H1 (cell line): ENCODE measurements around the gene TRIM44. TPM values are rescaled to one million over a fixed set of nuclear protein-coding genes. Genes with fewer than 3 reads are reported as not detected.
A peak's percentile ranks its signal among the peaks of the same experiment; 100 is the strongest.

Experiments used
- CTCF ChIA-PET: fragments of 300-600 bp; sonication (Branson Sonifier 250); formaldehyde crosslinking; loops from one replicate; lab custom pipeline; 2021; ENCODE audit not compliant: partially characterized antibody; lab: Charles Lee
- POLR2A ChIA-PET: fragments of 300-600 bp; sonication (Branson Sonifier 250); formaldehyde crosslinking; loops from one replicate; lab custom pipeline; 2021; ENCODE audit warnings: inconsistent platforms; ENCODE audit not compliant: partially characterized antibody; lab: Charles Lee
- DNase-seq, 2 experiments: peaks; one replicate each; pipeline versions ENCODE4 v3.0.0 to v3.0.0-alpha.2; 2010 to 2022; ENCODE audit warnings: low spot score in 2 of 2, low read depth in 1 of 2, mixed read lengths in 1 of 2
- FAIRE-seq: peaks from 2 replicates; lab custom pipeline; 2011; peaks lifted over from hg19 to GRCh38; lab: Jason Lieb, UNC
- H2AFZ ChIP-seq: 2 replicates; pipeline ENCODE4 v1.8.1; 2012; ENCODE audit warnings: low read length, inconsistent platforms
- H2AK5ac ChIP-seq: 2 replicates; pipeline ENCODE4 v1.6.1; 2013; ENCODE audit warnings: low read depth, low read length
- H2BK120ac ChIP-seq: replicated peaks from 2 replicates; pipeline ENCODE3; 2013; ENCODE audit warnings: low read depth, low read length, inconsistent platforms
- H2BK12ac ChIP-seq: 2 replicates; pipeline ENCODE4 v1.6.1; 2013; ENCODE audit warnings: low read depth, low read length
- H2BK15ac ChIP-seq: 2 replicates; pipeline ENCODE4 v1.6.1; 2013; ENCODE audit warnings: low read length
- H2BK20ac ChIP-seq: 2 replicates; pipeline ENCODE4 v1.6.1; 2013; ENCODE audit warnings: low read length
- H2BK5ac ChIP-seq: 2 replicates; pipeline ENCODE4 v1.6.1; 2013; ENCODE audit warnings: low read depth, low read length
- H3K14ac ChIP-seq: 2 replicates; pipeline ENCODE4 v1.6.1; 2013; ENCODE audit warnings: inconsistent platforms; ENCODE audit not compliant: insufficient read length
- H3K18ac ChIP-seq: 2 replicates; pipeline ENCODE4 v1.6.1; 2013; ENCODE audit warnings: low read length; ENCODE audit errors: extremely low read depth
- H3K23ac ChIP-seq: 2 replicates; pipeline ENCODE4 v1.6.1; 2013; ENCODE audit warnings: inconsistent platforms; ENCODE audit not compliant: insufficient read length
- H3K23me2 ChIP-seq: 2 replicates; pipeline ENCODE4 v1.6.1; 2013; ENCODE audit warnings: low read depth, low read length
- H3K27ac ChIP-seq: 2 replicates; pipeline ENCODE4 v1.6.1; 2011; ENCODE audit warnings: low read depth, low read length, inconsistent platforms
- H3K27me3 ChIP-seq, 4 experiments: replicated peaks in 1 of 4; 1 replicate in 1 of 4; 2 replicates in 3 of 4; pipeline versions ENCODE4 v1.6.1 to v1.8.1; 2011 to 2013; ENCODE audit warnings: low read length in 3 of 4, mild to moderate bottlenecking in 3 of 4, inconsistent platforms in 2 of 4, mixed read lengths in 2 of 4, moderate library complexity in 1 of 4; ENCODE audit not compliant: control insufficient read depth in 3 of 4, insufficient read depth in 3 of 4; ENCODE audit errors: extremely low read depth in 1 of 4
- H3K36me3 ChIP-seq, 4 experiments: 2 replicates each; pipeline versions ENCODE4 v1.6.1 to v1.8.1; 2011 to 2013; ENCODE audit warnings: mild to moderate bottlenecking in 4 of 4, low read length in 3 of 4, moderate library complexity in 2 of 4, control low read depth in 1 of 4, inconsistent platforms in 1 of 4; ENCODE audit not compliant: insufficient read depth in 4 of 4, control insufficient read depth in 2 of 4
- H3K4ac ChIP-seq: replicated peaks from 2 replicates; pipeline ENCODE3; 2013; ENCODE audit warnings: low read length, low read depth, mixed read lengths, inconsistent platforms; ENCODE audit not compliant: insufficient read length
- H3K4me1 ChIP-seq, 4 experiments: replicated peaks in 1 of 4; 1 replicate in 1 of 4; 2 replicates in 3 of 4; pipeline versions ENCODE4 v1.6.1 to v1.8.1; 2011 to 2013; ENCODE audit warnings: low read length in 3 of 4, inconsistent platforms in 2 of 4, mixed read lengths in 1 of 4; ENCODE audit not compliant: insufficient read depth in 4 of 4, control insufficient read depth in 3 of 4
- H3K4me2 ChIP-seq, 2 experiments: 2 replicates each; pipeline versions ENCODE4 v1.6.1 to v1.8.1; 2011 to 2013; ENCODE audit warnings: low read depth in 2 of 2, low read length in 2 of 2, control low read depth in 1 of 2, inconsistent platforms in 1 of 2, mild to moderate bottlenecking in 1 of 2; ENCODE audit not compliant: insufficient read depth in 1 of 2
- H3K4me3 ChIP-seq, 4 experiments: fragments of 200-600, 300-600 bp in 1 of 4; sonication (generic), shearing (Covaris generic), sonication (Bioruptor Twin) in 1 of 4; 2 replicates each; pipeline versions ENCODE4 v1.5.1 to v1.8.1; 2011 to 2016; ENCODE audit warnings: low read length in 4 of 4, low read depth in 3 of 4, control low read depth in 2 of 4, inconsistent platforms in 2 of 4, mild to moderate bottlenecking in 2 of 4, mixed read lengths in 1 of 4, moderate library complexity in 1 of 4; ENCODE audit not compliant: insufficient read depth in 2 of 4; ENCODE audit errors: extremely low read depth in 1 of 4
- H3K56ac ChIP-seq: replicated peaks from 2 replicates; pipeline ENCODE3; 2013; ENCODE audit warnings: low read depth, mild to moderate bottlenecking, mixed read lengths, low read length, inconsistent platforms; ENCODE audit not compliant: insufficient read length
- H3K79me1 ChIP-seq: 2 replicates; pipeline ENCODE4 v1.6.1; 2013; ENCODE audit warnings: low read depth, low read length, control low read depth
- H3K79me2 ChIP-seq, 2 experiments: 2 replicates each; pipeline versions ENCODE4 v1.6.1 to v1.8.1; 2012 to 2013; ENCODE audit warnings: low read length in 2 of 2, mild to moderate bottlenecking in 2 of 2, inconsistent platforms in 1 of 2; ENCODE audit not compliant: insufficient read depth in 2 of 2, control insufficient read depth in 1 of 2
- H3K9ac ChIP-seq, 4 experiments: replicated peaks in 1 of 4; 1 replicate in 1 of 4; 2 replicates in 3 of 4; pipeline versions ENCODE4 v1.6.1 to v1.8.1; 2011 to 2013; ENCODE audit warnings: low read depth in 3 of 4, low read length in 3 of 4, control low read depth in 2 of 4, mild to moderate bottlenecking in 2 of 4, moderate library complexity in 2 of 4, inconsistent platforms in 1 of 4; ENCODE audit errors: extremely low read depth in 1 of 4
- H3K9me3 ChIP-seq, 2 experiments: 2 replicates each; pipeline versions ENCODE4 v1.6.1 to v1.8.1; 2012 to 2013; ENCODE audit warnings: mild to moderate bottlenecking in 2 of 2, moderate library complexity in 2 of 2, control low read depth in 1 of 2, inconsistent platforms in 1 of 2, low read depth in 1 of 2, low read length in 1 of 2, mixed read lengths in 1 of 2; ENCODE audit not compliant: insufficient read depth in 2 of 2
- H4K20me1 ChIP-seq, 2 experiments: replicated peaks in 1 of 2; 2 replicates each; pipeline versions ENCODE3 to v1.8.1; 2011 to 2013; ENCODE audit warnings: inconsistent platforms in 2 of 2, low read length in 2 of 2, mild to moderate bottlenecking in 1 of 2; ENCODE audit not compliant: insufficient read depth in 2 of 2, control insufficient read depth in 1 of 2
- H4K5ac ChIP-seq: 2 replicates; pipeline ENCODE4 v1.6.1; 2013; ENCODE audit warnings: low read length, low read depth, mixed read lengths, inconsistent platforms; ENCODE audit not compliant: insufficient read length
- H4K8ac ChIP-seq: 2 replicates; pipeline ENCODE4 v1.8.0; 2013; ENCODE audit warnings: mild to moderate bottlenecking, moderate library complexity, low read length, inconsistent platforms; ENCODE audit not compliant: insufficient read depth; ENCODE audit errors: extremely low read depth
- H4K91ac ChIP-seq: replicated peaks from 2 replicates; pipeline ENCODE3; 2013; ENCODE audit warnings: low read length, mixed read lengths, inconsistent platforms; ENCODE audit not compliant: insufficient read length
- CBX5 ChIP-seq: fragments of 300-800, 300-1000 bp; sonication (generic); IDR thresholded peaks from 2 replicates; pipeline ENCODE4 v1.7.1; 2016; ENCODE audit warnings: antibody characterized with exemption, low read length, low read depth
- CREB1 ChIP-seq: IDR thresholded peaks from 2 replicates; pipeline ENCODE4 v1.6.1; 2012; ENCODE audit warnings: inconsistent platforms
- E2F6 ChIP-seq: IDR thresholded peaks from 2 replicates; pipeline ENCODE4 v1.6.1; 2012; ENCODE audit warnings: inconsistent platforms
- KDM4A ChIP-seq: IDR thresholded peaks from one replicate; pipeline ENCODE4 v1.7.1; 2012; ENCODE audit warnings: low read depth, mild to moderate bottlenecking, moderate library complexity, low read length, inconsistent platforms; ENCODE audit not compliant: severe bottlenecking
- NANOG ChIP-seq: IDR thresholded peaks from 2 replicates; pipeline ENCODE4 v1.6.1; 2011; ENCODE audit warnings: low read length, low read depth, mild to moderate bottlenecking, inconsistent platforms; ENCODE audit not compliant: insufficient read depth, poor library complexity, severe bottlenecking
- SIN3A ChIP-seq, 2 experiments: IDR thresholded peaks in 1 of 2; conservative IDR thresholded peaks in 1 of 2; 2 replicates each; pipeline ENCODE4 v1.6.1; 2011 to 2012; ENCODE audit warnings: low read length in 2 of 2, improper control_type of control experiment in 1 of 2, low read depth in 1 of 2, mild to moderate bottlenecking in 1 of 2
- SP1 ChIP-seq: IDR thresholded peaks from 2 replicates; pipeline ENCODE4 v1.6.1; 2011; ENCODE audit warnings: low read depth, low read length
- SUZ12 ChIP-seq: fragments of 200-600 bp; sonication (generic); IDR thresholded peaks from 2 replicates; pipeline ENCODE4 v1.6.1; 2012; ENCODE audit warnings: mild to moderate bottlenecking, inconsistent platforms, low read length, moderate library complexity, mixed read lengths
- TBP ChIP-seq: IDR thresholded peaks from 2 replicates; pipeline ENCODE4 v1.6.1; 2011; ENCODE audit warnings: low read depth, low read length, improper control_type of control experiment
- YY1 ChIP-seq: IDR thresholded peaks from 2 replicates; pipeline ENCODE4 v1.6.1; 2011; ENCODE audit warnings: low read depth, mild to moderate bottlenecking, low read length
- WGBS, 2 experiments: shearing (Covaris generic) in 1 of 2; methylation state at CpG; one replicate each; pipeline versions ENCODE4 v1.1.6 to v1.1.7; 2013 to 2015; ENCODE audit warnings: low lambda C conversion rate in 2 of 2, mixed read lengths in 2 of 2, inconsistent platforms in 1 of 2, low coverage in 1 of 2, missing lambda C conversion rate in 1 of 2; ENCODE audit not compliant: insufficient replicate concordance in 2 of 2, insufficient coverage in 1 of 2, insufficient read length in 1 of 2; ENCODE audit errors: extremely low coverage in 1 of 2, missing lambda C conversion rate in 1 of 2; 5-methylcytosine and 5-hydroxymethylcytosine counted together
- polyA plus RNA-seq, 7 experiments: library from polyadenylated mRNA; depleted of rRNA in 3 of 7; stranded (reverse) in 5 of 7; unstranded in 2 of 7; fragments of >200 nt in 5 of 7; fragments of 200-250 nt in 2 of 7; gene quantifications; 1 replicate in 5 of 7; 2 replicates in 1 of 7; 4 replicates in 1 of 7; pipeline versions ENCODE4 v1.2.1 to v1.2.3, GENCODE V29; 2011 to 2013; ENCODE audit warnings: missing spikeins in 2 of 7, mixed read lengths in 2 of 7
- total RNA-seq: library from RNA; stranded (reverse); fragmentation: NEBNext Ultra II Directional; extraction: Animal tissue kit (Norgen Biotek cat#: 25700); gene quantifications from 2 replicates; pipeline ENCODE4 v1.2.1, GENCODE V29; 2021
- TF ChIP-seq, protein P1 (sequence below): IDR thresholded peaks from 2 replicates; pipeline ENCODE4 v1.6.1; 2012; ENCODE audit warnings: low read length, inconsistent platforms

The TRIM44 gene
- total and polyA plus RNA-seq, 2 of the 8 experiments (the other 6 are each of a cell fraction or from before 2014, with no cell fraction given), result 13.9 to 34.4 TPM

DNA sequence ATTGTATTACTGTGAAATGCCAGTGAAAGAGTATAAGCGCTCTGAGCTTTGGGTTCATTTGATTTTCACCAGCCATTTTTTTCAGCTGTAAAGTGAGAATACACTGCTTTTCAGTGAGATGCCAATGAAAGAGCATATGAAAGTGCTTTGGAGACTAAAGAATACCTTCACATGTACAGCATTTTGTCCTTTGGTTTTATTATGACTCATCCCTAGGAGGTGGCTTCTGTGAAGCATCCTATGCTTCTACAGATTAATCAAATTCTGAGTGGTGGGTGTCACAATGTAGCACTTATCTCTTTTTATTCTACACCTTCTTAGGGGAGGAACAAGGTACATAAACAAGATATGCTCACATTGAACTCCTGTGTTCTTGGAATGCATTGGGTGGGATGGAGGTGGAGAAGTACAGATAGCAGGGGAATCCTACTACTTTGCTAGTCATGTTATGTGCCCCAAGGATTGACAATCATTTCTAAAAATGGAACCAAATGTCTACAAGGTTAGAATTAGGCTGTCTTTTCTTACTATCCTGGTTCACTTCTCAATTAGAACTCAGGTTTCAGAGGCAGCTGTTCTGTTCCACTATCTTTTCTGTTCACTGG is 18.7 kb downstream of the TRIM44 start:
- Histone ChIP-seq H3K27me3 (no peaks in the 10 kb centered on the region), H2AFZ (no peak overlapping the region), H3K79me2 (peaks cover 0 to 28% of the 10 kb centered on the region in 2 experiments; a peak in 2 of 4 replicates), H3K4me3 (no peak overlapping the region), H2BK5ac (no peak overlapping the region), H2BK12ac (no peak overlapping the region), H3K56ac (no peak overlapping the region), H4K5ac (no peak overlapping the region), H3K18ac (no peak overlapping the region), H4K8ac (no peak overlapping the region), H2BK20ac (no peak overlapping the region), H3K23ac (no peak overlapping the region), H3K36me3 (no peaks in the 10 kb centered on the region; a peak in 1 of 8 replicates), H3K14ac (no peak overlapping the region), H4K91ac (no peak overlapping the region), H2BK120ac (no peak overlapping the region), H3K23me2 (no peaks in the 10 kb centered on the region), H4K20me1 (peaks cover 0 to 2% of the 10 kb centered on the region in 2 experiments), H3K9ac (no peak overlapping the region), H2AK5ac (no peak overlapping the region), H3K4me1 (peaks cover 0 to 4% (median 0%) of the 10 kb centered on the region in 4 experiments; a peak in 1 of 7 replicates), H3K4ac (peak overlapping the region; percentile 25), H3K79me1 (0 out of 2 replicates have a peak, but pooled peaks cover 2% of the 10 kb centered on the region), H2BK15ac (no peak overlapping the region), H3K9me3 (no peaks in the 10 kb centered on the region), H3K27ac (no peak overlapping the region), H3K4me2 (no peak overlapping the region)
- CTCF ChIA-PET, result no interaction called here
- POLR2A ChIA-PET, result interaction anchor here (1.5 kb wide), 1 partner anchor 17 kb away, joined by 4 read pairs; no protein-coding TSS in a partner anchor
- WGBS, 2 experiments, result 94% methylated on average over 1 of the region's 1 CpG; no CpG with 5 or more reads in 1 of the 2 experiments
- DNase-seq (no peak), FAIRE-seq (no peak)
- TF ChIP-seq SP1, result no peak
- TF ChIP-seq TBP, result no peak
- TF ChIP-seq NANOG, result no peak
- no peak for TF ChIP-seq CBX5
- TF ChIP-seq YY1, result no peak
- TF ChIP-seq, protein P1, sequence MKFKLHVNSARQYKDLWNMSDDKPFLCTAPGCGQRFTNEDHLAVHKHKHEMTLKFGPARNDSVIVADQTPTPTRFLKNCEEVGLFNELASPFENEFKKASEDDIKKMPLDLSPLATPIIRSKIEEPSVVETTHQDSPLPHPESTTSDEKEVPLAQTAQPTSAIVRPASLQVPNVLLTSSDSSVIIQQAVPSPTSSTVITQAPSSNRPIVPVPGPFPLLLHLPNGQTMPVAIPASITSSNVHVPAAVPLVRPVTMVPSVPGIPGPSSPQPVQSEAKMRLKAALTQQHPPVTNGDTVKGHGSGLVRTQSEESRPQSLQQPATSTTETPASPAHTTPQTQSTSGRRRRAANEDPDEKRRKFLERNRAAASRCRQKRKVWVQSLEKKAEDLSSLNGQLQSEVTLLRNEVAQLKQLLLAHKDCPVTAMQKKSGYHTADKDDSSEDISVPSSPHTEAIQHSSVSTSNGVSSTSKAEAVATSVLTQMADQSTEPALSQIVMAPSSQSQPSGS, result no peak
- no peak for TF ChIP-seq KDM4A
- TF ChIP-seq SIN3A (conservative IDR thresholded peaks at IDR 0.05 in 1 of 2, IDR thresholded peaks at IDR 0.05 in 1 of 2; ENCODE audit: low read depth in 1 of 2, low read length in 2 of 2), result no peak
- no peak for TF ChIP-seq E2F6
- no peak for TF ChIP-seq SUZ12
- no peak for TF ChIP-seq CREB1
